Liver (tissue), 9 donors: ENCODE results near the gene PDZD11. TPM values are rescaled to one million over a fixed set of nuclear protein-coding genes. Genes with fewer than 3 reads are reported as not detected.

Experiments used
- DNase-seq: peaks from one replicate; pipeline ENCODE4 v3.0.0-alpha.2; 2017; ENCODE audit warnings: low spot score
- H3K27ac ChIP-seq, 2 donors: one replicate each; pipeline ENCODE4 v1.7.0; 2013; ENCODE audit warnings: inconsistent platforms in 2 of 2, low read length in 2 of 2, control low read depth in 1 of 2, low read depth in 1 of 2, mild to moderate bottlenecking in 1 of 2
- H3K27me3 ChIP-seq, 4 donors: one replicate each; pipeline versions ENCODE4 v1.6.1 to v1.7.0; 2013; ENCODE audit warnings: low read length in 3 of 4, inconsistent platforms in 1 of 4, mild to moderate bottlenecking in 1 of 4, moderate library complexity in 1 of 4; ENCODE audit not compliant: control insufficient read depth in 4 of 4, insufficient read depth in 4 of 4
- H3K36me3 ChIP-seq, 4 donors: one replicate each; pipeline versions ENCODE4 v1.6.1 to v1.7.0; 2013; ENCODE audit warnings: low read length in 3 of 4, mild to moderate bottlenecking in 3 of 4, low read depth in 1 of 4, moderate library complexity in 1 of 4; ENCODE audit not compliant: control insufficient read depth in 4 of 4, insufficient read depth in 3 of 4
- H3K4me1 ChIP-seq, 4 donors: one replicate each; pipeline versions ENCODE4 v1.6.1 to v1.7.0; 2013; ENCODE audit warnings: low read length in 3 of 4, mild to moderate bottlenecking in 3 of 4, moderate library complexity in 1 of 4; ENCODE audit not compliant: control insufficient read depth in 4 of 4, insufficient read depth in 4 of 4
- H3K4me3 ChIP-seq, 3 donors: one replicate each; pipeline versions ENCODE4 v1.6.1 to v1.7.0; 2013; ENCODE audit warnings: low read length in 3 of 3, control low read depth in 1 of 3, low read depth in 1 of 3, mild to moderate bottlenecking in 1 of 3
- H3K9ac ChIP-seq, 2 donors: one replicate each; pipeline ENCODE4 v1.7.0; 2013; ENCODE audit warnings: low read length in 2 of 2, mild to moderate bottlenecking in 2 of 2, moderate library complexity in 2 of 2, control low read depth in 1 of 2, low read depth in 1 of 2
- H3K9me3 ChIP-seq, 4 donors: one replicate each; pipeline versions ENCODE4 v1.6.1 to v1.7.0; 2013; ENCODE audit warnings: low read length in 3 of 4; ENCODE audit not compliant: control insufficient read depth in 4 of 4
- EGR1 ChIP-seq, 2 donors: IDR thresholded peaks; 2 replicates each; pipeline ENCODE4 v1.6.1; 2016 to 2018; ENCODE audit warnings: antibody characterized with exemption in 2 of 2, low read depth in 2 of 2
- FOXA1 ChIP-seq: IDR thresholded peaks from 2 replicates; pipeline ENCODE4 v1.6.1; 2016; ENCODE audit warnings: antibody characterized with exemption
- FOXA2 ChIP-seq: IDR thresholded peaks from 2 replicates; pipeline ENCODE4 v1.6.1; 2016; ENCODE audit warnings: antibody characterized with exemption
- GABPA ChIP-seq, 2 donors: IDR thresholded peaks in 1 of 2; conservative IDR thresholded peaks in 1 of 2; 2 replicates each; pipeline ENCODE4 v1.6.1; 2016; ENCODE audit warnings: antibody characterized with exemption in 2 of 2, mild to moderate bottlenecking in 1 of 2, moderate library complexity in 1 of 2
- JUND ChIP-seq, 2 donors: IDR thresholded peaks; 2 replicates each; pipeline ENCODE4 v1.6.1; 2016; ENCODE audit warnings: antibody characterized with exemption in 2 of 2
- NR2F2 ChIP-seq: IDR thresholded peaks from 2 replicates; pipeline ENCODE4 v1.6.1; 2016; ENCODE audit warnings: antibody characterized with exemption
- RAD21 ChIP-seq, 2 donors: IDR thresholded peaks; 2 replicates each; pipeline ENCODE4 v1.6.1; 2016; ENCODE audit warnings: antibody characterized with exemption in 2 of 2, mild to moderate bottlenecking in 2 of 2
- SP1 ChIP-seq: IDR thresholded peaks from 2 replicates; pipeline ENCODE4 v1.6.1; 2018; ENCODE audit warnings: antibody characterized with exemption, mild to moderate bottlenecking
- TAF1 ChIP-seq: conservative IDR thresholded peaks from 2 replicates; pipeline ENCODE4 v1.6.1; 2016; ENCODE audit warnings: antibody characterized with exemption, mild to moderate bottlenecking
- YY1 ChIP-seq: IDR thresholded peaks from 2 replicates; pipeline ENCODE4 v1.6.1; 2016; ENCODE audit warnings: antibody characterized with exemption, mild to moderate bottlenecking
- WGBS: extraction: QIAGEN DNeasy Blood & Tissue Kit; methylation state at CpG from one replicate; pipeline ENCODE4 v1.1.7; 2013; 5-methylcytosine and 5-hydroxymethylcytosine counted together
- polyA plus RNA-seq, 2 donors: library from polyadenylated mRNA; stranded (reverse) in 1 of 2; unstranded in 1 of 2; fragments of 200-250 nt in 1 of 2; fragments of >200 nt in 1 of 2; fragmentation: Nextera tagmentation in 1 of 2; extraction: Ambion mirVana in 1 of 2; gene quantifications; one replicate each; pipeline versions ENCODE4 v1.2.1 to v1.2.3, GENCODE V29; 2013 to 2015
- total RNA-seq, 2 donors: library from RNA; depleted of rRNA; stranded (reverse); fragments of >200 nt; gene quantifications; one replicate each; pipeline ENCODE4 v1.2.3, GENCODE V29; 2014
- TF ChIP-seq, protein P1 (sequence below): IDR thresholded peaks from 2 replicates; pipeline ENCODE4 v1.6.1; 2016; ENCODE audit warnings: antibody characterized with exemption
- TF ChIP-seq, protein P2 (sequence below): fragments of 150-350 bp; IDR thresholded peaks from 2 replicates; pipeline ENCODE4 v1.5.1; 2017; ENCODE audit warnings: improper control_type of control experiment, low read depth, low read length; ENCODE audit not compliant: missing input control
- TF ChIP-seq, protein P3 (sequence below): IDR thresholded peaks from 2 replicates; pipeline ENCODE4 v1.6.1; 2016; ENCODE audit warnings: antibody characterized with exemption
- donor health status: healthy.
- donor health status: healthy.
- donor health status: healthy.
- donor health status: healthy.
- donor health status: healthy.

The PDZD11 gene
- total and polyA plus RNA-seq, 4 donors = 8.5 to 25.9 (median 15.8) TPM

DNA sequence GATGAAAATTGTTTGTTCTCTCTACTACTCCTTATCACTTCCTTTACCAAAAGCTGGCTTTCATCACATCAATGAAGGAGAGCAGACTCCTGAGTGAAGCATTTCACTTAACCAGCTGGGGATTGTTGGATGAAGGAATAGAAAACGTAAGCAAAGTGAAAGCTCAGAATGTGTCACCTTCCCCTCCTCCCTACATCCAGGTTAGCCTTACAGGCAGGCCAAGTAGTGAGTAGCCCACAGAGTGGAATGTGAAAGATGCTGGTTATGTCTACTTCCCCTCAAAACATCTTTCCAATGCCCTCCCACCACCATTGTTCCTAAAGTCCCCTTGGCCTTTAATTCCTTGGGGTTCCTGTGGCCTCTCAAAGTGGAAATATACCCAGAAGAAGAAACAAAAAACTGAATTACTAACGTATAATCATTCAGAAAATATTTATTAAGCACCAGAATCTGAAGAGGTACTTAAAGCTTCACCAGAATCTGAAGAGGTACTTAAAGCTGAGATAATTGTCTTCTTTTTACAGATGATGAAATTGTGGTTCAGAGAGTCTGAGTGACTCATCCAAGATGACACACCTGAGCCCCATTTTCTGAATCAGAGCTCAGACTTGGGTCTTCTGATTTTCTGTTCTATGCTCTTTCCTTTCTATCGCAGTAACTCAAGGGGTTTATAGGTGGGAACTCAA lies 36.2 kb downstream of the PDZD11 start:
- no peaks in the 10 kb centered on the region for H3K9me3 ChIP-seq
- no peak overlapping the region for H3K9ac ChIP-seq
- no peaks in the 10 kb centered on the region for H3K27me3 ChIP-seq
- WGBS = 95% methylated on average over 3 of the region's 3 CpGs
- H3K4me3 ChIP-seq = no peak overlapping the region
- H3K27ac ChIP-seq = no peak overlapping the region
- no peak for TF ChIP-seq JUND (IDR thresholded peaks at IDR 0.05)
- TF ChIP-seq, protein P1, sequence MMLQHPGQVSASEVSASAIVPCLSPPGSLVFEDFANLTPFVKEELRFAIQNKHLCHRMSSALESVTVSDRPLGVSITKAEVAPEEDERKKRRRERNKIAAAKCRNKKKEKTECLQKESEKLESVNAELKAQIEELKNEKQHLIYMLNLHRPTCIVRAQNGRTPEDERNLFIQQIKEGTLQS = no peak
- no peak for TF ChIP-seq RAD21 (IDR thresholded peaks at IDR 0.05)
- TF ChIP-seq TAF1 = no peak
- TF ChIP-seq NR2F2 = no peak
- no peak for TF ChIP-seq SP1
- no peak for TF ChIP-seq FOXA2
- TF ChIP-seq, protein P2, sequence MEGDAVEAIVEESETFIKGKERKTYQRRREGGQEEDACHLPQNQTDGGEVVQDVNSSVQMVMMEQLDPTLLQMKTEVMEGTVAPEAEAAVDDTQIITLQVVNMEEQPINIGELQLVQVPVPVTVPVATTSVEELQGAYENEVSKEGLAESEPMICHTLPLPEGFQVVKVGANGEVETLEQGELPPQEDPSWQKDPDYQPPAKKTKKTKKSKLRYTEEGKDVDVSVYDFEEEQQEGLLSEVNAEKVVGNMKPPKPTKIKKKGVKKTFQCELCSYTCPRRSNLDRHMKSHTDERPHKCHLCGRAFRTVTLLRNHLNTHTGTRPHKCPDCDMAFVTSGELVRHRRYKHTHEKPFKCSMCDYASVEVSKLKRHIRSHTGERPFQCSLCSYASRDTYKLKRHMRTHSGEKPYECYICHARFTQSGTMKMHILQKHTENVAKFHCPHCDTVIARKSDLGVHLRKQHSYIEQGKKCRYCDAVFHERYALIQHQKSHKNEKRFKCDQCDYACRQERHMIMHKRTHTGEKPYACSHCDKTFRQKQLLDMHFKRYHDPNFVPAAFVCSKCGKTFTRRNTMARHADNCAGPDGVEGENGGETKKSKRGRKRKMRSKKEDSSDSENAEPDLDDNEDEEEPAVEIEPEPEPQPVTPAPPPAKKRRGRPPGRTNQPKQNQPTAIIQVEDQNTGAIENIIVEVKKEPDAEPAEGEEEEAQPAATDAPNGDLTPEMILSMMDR = no peak
- no peak for TF ChIP-seq YY1
- DNase-seq = no peak
- no peaks in the 10 kb centered on the region for H3K36me3 ChIP-seq
- no peaks in the 10 kb centered on the region for H3K4me1 ChIP-seq

DNA sequence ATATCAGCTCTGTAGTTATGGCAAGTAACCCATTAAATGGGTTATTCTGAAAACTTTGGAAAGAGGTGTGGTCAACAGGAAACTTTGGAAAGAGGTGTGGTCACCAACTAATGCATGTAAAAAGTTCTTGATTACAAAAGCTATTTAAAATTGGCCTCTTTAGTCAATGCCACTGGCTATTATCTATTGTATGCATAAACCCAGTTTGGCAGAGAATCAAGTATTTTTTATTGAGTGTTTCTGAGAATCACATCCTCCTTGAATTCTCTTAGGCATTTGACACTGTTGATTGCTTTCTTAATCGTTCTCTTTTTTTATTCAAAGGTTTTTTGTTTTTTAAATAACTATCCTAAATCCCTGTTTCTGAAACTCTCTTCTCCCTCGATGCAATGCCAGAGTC lies 37.2 kb downstream of the PDZD11 start:
- H3K4me1 ChIP-seq = no peaks in the 10 kb centered on the region
- H3K9me3 ChIP-seq = no peaks in the 10 kb centered on the region
- 70% methylated on average over 2 of the region's 2 CpGs for WGBS
- TF ChIP-seq GABPA (IDR thresholded peaks at IDR 0.05 in 1 of 2, conservative IDR thresholded peaks at IDR 0.05 in 1 of 2) = no peak
- TF ChIP-seq, protein P3, sequence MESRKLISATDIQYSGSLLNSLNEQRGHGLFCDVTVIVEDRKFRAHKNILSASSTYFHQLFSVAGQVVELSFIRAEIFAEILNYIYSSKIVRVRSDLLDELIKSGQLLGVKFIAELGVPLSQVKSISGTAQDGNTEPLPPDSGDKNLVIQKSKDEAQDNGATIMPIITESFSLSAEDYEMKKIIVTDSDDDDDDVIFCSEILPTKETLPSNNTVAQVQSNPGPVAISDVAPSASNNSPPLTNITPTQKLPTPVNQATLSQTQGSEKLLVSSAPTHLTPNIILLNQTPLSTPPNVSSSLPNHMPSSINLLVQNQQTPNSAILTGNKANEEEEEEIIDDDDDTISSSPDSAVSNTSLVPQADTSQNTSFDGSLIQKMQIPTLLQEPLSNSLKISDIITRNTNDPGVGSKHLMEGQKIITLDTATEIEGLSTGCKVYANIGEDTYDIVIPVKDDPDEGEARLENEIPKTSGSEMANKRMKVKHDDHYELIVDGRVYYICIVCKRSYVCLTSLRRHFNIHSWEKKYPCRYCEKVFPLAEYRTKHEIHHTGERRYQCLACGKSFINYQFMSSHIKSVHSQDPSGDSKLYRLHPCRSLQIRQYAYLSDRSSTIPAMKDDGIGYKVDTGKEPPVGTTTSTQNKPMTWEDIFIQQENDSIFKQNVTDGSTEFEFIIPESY = no peak
- TF ChIP-seq, protein P1 = no peak
- TF ChIP-seq, protein P2 = no peak
- TF ChIP-seq SP1 = no peak
- no peak for TF ChIP-seq EGR1 (IDR thresholded peaks at IDR 0.05; ENCODE audit: low read depth in 2 of 2)
- no peak for TF ChIP-seq FOXA1
- no peak overlapping the region for H3K4me3 ChIP-seq
- H3K27me3 ChIP-seq = no peaks in the 10 kb centered on the region
- DNase-seq = no peak
- H3K9ac ChIP-seq = no peak overlapping the region
- H3K27ac ChIP-seq = no peak overlapping the region
- H3K36me3 ChIP-seq = no peaks in the 10 kb centered on the region
